G401.6 (cell line): Measurements from ENCODE around the gene TBC1D2B.

ENCODE experiments used
- FAIRE-seq: peaks from 2 replicates; lab custom pipeline; 2012; peaks lifted over from hg19 to GRCh38; lab: Jason Lieb, UNC

Gene TBC1D2B

GRCh38 chr15:78054518-78054917 lies 23.0 kb downstream of the TBC1D2B start:
- no peak for FAIRE-seq

GRCh38 chr15:78052545-78052944 lies 25.0 kb downstream of the TBC1D2B start:
- FAIRE-seq, result no peak

DNA sequence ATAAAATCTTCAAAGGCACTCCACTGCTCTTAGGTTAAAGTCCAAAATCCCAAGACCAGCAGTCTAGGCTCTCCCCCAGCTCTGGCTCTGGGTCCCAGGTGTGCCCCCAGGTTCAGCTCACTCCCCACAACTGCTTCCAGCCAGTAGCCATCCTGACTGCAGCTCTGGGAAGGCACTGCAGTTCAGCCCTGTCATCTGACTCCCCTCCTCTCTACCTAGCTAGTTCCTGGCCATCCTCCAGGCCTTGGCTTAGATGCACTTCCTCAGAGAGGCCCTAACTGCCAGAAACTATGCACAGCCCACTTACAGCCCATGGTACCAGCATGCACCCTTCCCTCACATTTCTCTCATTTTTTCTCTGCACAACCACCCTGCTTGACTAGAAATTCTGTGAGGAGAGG lies 25.5 kb downstream of the TBC1D2B start:
- no peak for FAIRE-seq

DNA sequence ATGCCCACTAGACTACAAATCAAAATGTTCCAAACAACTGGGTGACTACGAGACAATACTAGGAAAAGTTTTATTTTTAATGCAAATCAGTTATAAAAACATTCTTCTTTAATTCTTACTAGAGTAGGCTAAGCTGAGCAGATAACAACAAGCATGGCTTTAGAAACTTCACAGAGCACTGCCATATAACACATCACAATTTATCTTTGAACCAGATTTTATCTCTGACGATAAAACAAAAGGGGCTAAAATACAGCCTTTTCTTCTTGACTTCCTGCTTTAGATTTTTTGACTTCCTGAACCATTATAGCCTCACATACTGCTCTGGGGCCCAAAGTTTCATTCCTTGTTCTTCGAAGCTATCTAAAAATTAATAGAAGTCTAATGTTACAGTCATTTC lies 25.9 kb downstream of the TBC1D2B start:
- FAIRE-seq, result no peak

- no peak for FAIRE-seq
Observed at GRCh38 chr15:78050826-78051225, 26.7 kb downstream of the TBC1D2B start.

DNA sequence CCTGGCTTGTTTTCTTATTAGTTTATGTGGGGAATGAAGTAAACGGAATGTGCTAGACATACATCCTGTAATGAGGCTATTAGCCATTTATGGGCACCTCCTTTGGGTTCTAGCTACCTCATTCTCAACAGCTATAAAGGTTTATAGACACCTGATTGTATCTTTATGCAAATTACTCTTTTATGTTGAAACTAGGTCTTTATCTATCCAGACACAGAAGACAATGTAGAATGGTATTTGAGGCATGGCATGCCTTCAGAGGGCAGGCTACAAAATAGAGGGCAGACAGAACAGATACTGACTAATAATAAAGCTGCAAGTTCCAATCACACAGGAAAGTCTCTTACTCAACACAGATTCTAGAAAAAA lies 27.1 kb downstream of the TBC1D2B start:
- FAIRE-seq, result no peak

DNA sequence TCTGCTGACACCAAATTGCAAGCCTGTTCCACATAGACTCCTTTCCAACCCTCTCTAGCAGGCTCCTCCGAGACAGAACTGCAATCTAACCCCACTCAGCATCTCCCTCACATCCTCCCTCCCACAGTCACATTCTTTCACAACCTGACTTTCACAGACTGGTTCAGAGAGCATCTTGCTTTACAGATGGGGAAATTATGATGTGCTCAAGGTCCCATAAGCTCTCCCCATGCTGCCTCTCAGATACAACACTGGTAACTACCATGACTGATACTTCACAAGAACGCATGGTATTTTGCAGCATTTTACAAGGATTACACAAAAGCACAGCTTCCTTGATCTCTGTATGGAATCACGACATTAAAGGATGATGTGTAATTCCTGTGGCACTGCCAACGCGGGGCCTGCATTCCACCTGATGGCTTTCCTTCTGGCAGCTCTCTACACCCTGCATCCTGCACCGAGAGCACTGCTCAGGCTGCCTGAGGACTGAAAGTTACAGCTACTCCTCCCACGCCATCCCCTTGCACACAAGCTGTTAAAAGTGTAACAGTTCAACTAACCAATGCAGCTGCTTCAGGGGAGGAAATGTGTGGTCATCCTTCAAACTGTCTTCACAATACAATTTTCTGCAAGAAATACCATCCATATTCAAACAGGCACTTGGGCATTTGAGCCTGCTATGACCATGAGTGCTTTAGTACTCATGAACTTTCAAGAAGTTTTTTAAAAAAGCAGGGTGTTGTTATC lies 27.6 kb downstream of the TBC1D2B start:
- no peak for FAIRE-seq

GRCh38 chr15:78048628-78048920 lies 28.9 kb downstream of the TBC1D2B start:
- FAIRE-seq, result no peak

DNA sequence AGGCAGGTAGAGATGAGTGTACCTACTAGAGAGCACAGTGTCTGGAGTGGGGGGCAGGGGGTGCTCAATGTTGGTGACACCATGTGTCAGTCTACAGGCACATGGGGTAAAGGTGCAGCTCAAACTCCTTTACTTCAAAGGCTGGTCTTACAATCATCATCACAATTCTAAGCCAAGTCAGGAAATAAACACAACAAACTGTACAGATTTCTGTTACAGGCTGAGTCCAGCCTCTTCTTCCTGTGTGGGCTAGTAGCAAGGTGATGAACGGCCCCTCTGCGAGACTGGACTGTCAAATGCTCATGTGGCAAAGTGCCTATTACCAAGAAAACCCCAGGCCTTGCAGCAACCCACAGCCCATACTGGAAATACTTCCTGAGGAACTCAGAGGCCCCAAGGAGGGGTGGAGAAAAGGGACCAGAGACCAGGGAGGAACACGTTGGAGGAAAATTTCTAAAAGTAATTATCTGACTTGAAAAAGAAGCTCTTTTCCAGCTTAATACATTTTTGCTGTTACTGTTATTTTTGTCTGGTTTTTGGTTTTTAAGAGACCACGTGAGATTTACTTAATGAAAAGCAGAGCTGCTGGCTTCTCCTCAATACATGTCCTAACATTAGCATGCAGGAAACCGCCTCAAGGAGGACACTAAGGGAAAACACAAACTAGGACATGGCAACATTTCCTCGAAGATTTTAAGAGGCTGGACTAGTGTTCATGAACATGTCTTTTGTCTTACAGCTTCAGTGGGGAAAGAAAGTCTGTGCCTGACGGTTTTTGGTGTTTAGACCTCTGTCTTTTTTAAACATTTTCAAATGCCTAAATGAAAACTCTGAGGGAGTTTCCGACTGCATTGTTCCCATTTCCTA lies 29.5 kb downstream of the TBC1D2B start:
- no peak for FAIRE-seq

DNA sequence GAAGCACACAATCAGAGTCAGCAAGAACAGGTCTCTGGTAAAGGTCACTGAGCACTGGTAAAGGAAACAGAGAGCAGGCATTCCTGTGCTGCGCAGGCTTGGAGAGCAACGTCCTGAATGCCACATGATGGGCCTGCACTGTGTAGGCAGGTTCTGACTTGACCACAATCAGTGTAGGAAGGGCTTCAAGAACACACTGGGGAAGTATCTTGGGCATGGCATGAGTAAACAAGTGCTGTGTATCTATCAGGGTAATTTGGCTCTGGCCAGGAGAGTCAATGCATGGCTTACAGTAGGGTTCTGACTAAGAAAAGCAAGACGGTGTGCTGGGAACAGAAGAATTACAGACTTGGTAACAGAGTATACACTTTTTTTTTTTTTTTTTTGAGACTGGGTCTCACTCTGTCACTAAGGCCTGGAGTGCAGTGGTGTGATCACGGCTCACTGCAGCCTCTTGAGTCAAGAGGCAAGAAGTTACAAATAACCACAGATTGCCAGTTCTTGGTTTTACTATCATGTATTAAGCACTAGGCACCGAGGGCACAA lies 30.6 kb downstream of the TBC1D2B start:
- FAIRE-seq, result no peak

GRCh38 chr15:78045189-78045588 lies 32.3 kb downstream of the TBC1D2B start:
- no peak for FAIRE-seq

- FAIRE-seq, result no peak
Observed at GRCh38 chr15:78044407-78045155, 32.9 kb downstream of the TBC1D2B start.

DNA sequence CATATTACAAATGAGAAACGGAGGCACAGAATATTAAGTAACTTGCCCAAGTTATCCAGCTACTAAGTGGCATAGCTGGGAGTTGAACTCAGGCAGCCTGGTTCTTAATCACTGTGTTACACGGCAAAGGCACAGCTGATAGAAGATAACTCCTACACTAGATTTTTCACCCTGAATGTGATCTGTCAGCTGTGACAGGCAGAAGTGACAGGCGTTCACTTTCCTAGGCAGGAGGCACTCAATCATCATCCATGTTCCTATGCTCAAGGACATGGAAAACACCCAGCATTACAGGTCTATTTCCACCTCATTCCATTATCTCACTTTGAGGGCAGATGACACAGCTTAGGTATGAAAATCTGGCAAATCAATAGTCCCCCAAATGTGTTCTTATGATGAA lies 35.6 kb downstream of the TBC1D2B start:
- FAIRE-seq, result no peak

DNA sequence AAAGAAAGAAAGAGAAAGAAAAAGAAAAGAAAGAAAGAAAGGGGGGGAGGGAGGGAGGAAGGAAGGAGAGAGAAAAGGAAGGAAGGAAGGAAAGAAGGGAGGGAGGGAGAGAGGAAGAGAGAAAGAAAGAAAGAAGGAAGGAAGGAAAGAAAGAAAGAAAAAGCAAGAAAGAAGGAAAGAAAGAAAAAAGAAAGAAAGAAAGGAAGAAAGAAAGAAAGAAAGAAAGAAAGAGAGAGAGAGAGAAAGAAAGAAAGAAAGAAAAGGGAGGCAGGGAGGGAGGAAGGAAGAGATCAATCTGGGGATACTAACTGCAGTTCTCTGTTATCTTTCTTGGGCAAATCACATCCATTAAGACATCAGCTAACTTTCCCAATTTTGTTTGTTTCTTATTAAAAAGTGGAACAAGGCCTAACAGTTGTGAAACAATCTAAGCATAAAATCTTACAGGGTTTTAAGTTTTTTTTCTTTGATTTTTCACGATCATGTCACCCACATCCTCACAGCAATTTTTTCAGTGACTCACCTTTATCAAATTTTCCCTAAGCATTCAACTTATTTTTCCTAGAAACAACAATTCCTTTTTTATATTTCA lies 36.8 kb downstream of the TBC1D2B start:
- no peak for FAIRE-seq

DNA sequence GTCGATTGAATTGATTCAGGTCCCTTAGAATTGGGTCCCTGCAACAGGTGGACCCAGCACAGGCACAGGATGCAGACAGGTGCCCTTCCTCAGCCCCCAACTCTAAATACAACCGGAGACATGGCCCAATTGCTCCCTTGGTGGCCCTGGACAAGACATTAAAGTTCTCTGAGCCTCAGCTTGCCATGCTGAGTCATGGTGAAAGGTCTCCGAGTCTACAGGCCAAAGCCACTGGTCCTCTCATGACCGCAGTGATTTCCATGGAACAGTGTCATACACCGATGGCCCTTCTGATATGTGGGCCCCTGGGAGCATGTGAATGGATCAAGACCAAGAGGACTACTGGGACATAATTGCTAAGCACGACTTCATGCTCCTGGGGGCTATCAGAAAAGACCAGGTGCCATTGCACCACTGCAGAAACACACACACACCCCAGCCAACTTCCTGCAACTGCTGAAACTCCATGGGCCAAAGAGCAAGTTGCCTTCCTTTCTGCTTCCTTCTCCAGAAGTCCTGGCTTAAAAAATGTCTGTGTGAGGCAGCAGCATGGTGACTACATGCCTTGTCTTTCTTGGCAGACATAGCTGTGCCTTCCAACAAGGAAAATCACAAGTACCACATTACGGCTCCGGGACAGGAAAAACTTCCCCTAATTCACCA lies 38.8 kb downstream of the TBC1D2B start:
- no peak for FAIRE-seq

GRCh38 chr15:78037779-78038305 lies 39.7 kb downstream of the TBC1D2B start:
- no peak for FAIRE-seq

- no peak for FAIRE-seq
Observed at GRCh38 chr15:78037328-78037727, 40.2 kb downstream of the TBC1D2B start.

DNA sequence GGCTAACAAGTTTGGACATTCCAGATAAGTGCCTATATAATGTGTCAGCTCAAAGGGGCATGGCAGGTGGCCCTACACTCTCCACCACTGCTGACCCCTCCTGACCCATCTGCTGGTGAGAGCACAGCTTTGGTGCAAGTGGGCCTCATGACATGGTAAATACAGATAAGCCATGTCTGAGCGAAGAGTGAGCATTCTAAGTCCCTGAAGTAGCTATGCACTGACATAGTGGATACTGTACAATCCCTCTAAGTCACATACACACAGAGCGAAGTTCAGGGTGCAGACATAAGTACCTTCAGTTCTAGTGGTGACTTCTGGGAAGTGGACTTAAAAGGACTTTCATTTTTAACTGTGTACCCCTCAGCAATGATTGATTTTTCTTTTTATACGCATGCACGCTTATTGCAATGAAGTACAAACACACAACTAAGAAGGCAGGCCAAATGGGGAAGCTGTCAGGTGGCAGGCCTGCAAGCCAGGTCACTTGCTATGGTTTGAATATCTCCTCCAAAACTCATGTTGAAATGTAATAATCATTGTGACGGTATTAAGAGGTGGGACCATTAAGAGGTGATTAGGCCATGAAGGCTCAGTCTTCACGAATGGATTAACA lies 41.5 kb downstream of the TBC1D2B start:
- no peak for FAIRE-seq

DNA sequence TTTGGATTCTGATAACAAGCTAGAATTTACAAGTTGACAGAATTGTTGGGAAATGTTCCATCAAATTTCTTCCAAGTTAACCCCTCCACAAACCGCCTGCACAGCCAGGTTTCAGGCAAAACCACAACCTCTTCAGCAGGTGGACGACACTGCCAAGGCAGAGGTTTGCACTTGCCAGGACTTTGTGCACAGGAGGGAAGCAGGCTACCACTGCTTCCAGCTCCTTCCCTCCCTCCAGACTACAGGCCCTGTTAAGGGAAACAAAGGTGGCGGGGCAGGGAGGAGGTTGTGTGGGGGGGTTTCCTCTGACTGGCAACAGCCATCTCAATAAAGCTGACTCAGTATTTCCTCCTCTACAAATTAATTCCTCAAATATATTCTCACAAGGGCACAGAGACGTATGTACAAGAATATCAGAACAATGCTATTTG lies 42.2 kb downstream of the TBC1D2B start:
- no peak for FAIRE-seq

DNA sequence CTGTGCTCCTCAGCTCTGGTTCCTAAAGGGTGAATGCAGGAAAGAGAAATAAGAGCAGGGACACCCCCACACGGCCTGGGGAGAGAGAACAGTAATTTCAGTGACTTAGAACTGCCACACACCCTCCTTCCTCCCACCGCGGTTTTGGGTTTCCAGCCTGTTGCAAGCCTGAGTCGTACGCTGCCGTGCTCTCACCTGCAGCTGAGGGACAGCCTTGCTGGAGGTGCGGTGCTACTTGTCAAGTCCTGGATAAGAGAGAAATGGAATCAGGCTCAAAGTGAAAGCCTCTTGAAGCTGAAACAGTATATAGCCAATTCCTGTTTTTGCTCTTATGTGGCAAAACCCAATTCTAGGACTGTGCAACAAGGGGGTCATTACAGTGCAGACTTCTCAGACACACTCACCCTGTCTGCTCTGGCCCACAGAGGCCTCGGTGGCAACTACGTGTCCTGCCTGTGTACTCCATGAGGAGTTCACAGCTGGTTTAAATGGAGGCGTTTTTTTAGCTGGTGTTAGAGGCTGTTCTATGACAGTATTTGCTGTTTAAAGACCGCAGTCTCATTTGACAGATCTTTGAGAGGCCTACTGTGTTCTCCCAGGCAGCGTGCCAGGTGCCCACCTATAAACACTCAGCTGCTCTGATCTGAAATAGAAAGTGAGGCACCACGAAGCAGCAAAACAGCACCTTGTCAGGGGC lies 42.9 kb downstream of the TBC1D2B start:
- no peak for FAIRE-seq

GRCh38 chr15:78033864-78034263 lies 43.6 kb downstream of the TBC1D2B start:
- no peak for FAIRE-seq
